Hypothalamus (tissue), 51 donors: ENCODE measurements around the gene CCDC148.
"Not testable (repeated sequence)": the region's sequence is repeated elsewhere in the genome, so short reads cannot be mapped to it uniquely, and the experiment has no call there.

ENCODE experiments used
- DNase-seq, 51 donors: peaks; one replicate each; lab custom pipeline; 2025; lab: John Stamatoyannopoulos, UW

Gene CCDC148

DNA sequence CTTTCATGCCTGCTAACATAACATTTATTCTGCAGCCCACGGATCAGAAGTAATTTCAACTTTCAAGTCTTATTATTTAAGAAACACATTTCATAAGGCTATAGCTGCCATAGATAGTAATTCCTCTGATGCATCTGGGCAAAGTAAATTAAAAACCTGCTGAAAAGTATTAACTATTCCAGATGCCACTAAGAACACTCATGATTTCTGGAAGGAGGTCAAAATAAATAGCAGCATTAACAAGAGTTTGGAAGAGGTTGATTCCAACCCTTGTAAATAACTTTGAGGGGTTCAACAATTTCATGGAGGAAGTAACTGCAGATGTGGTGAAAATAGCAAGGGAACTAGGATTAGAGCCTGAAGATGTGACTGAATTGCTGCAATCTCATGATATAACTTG, 77.6 kb downstream of the CCDC148 start:
- DNase-seq = no peak

- DNase-seq = no peak
These were observed 90.2 kb downstream of the CCDC148 start for GRCh38 chr2:158366342-158366741.

DNA sequence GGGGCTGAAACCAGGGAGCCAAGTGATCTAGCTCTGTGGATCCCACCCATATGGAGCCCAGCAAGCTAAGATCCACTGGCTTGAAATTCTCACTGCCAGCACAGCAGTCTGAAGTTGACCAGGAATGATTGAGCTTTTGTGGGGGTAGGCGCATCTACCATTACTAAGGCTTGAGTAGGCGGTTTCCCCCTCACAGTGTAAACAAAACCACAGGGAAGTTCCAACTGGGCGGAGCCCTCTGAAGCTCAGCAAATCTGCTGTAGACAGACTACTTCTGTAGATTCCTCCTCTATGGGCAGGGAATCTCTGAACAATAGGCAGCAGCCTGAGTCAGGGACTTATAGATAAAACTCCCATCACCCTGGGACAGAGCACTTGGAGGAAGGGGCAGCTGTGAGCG, 96.7 kb downstream of the CCDC148 start:
- DNase-seq = no peak

DNA sequence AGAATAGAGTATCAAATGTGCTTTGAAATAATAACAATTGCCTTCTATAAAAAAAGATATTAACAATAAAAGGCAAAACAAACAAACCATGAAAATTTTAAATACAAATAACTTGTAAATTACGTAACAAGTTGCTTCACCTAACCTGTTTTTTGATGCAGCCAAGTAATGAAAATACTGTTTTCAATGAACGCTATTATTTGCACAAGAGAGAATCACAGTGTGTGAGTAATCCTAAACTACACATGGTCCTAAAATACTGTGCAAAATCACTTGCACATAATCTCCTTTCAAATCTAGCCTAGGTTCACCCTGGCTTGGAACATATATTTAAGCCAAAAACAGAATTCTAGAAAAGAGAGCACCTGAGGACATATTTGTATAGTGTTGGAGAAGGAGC, 98.9 kb downstream of the CCDC148 start:
- no peak for DNase-seq

DNA sequence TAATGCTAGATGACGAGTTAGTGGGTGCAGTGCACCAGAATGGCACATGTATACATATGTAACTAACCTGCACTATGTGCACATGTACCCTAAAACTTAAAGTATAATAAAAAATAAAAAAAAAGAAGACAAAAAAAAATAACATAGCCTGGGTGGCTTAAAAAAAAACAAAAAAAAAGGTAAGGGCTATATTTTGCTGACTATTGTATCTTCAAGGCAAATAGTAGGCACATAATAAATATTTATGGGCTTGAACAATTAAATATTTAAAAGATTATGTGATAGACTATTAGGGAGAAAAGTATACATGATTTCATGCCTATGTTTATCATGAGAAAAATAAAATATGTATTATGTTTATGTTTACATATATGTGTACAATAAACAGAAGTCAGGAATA, 99.4 kb downstream of the CCDC148 start:
- no peak for DNase-seq

- DNase-seq = not testable (repeated sequence)
These were observed 105.1 kb downstream of the CCDC148 start for GRCh38 chr2:158351466-158351816.

DNA sequence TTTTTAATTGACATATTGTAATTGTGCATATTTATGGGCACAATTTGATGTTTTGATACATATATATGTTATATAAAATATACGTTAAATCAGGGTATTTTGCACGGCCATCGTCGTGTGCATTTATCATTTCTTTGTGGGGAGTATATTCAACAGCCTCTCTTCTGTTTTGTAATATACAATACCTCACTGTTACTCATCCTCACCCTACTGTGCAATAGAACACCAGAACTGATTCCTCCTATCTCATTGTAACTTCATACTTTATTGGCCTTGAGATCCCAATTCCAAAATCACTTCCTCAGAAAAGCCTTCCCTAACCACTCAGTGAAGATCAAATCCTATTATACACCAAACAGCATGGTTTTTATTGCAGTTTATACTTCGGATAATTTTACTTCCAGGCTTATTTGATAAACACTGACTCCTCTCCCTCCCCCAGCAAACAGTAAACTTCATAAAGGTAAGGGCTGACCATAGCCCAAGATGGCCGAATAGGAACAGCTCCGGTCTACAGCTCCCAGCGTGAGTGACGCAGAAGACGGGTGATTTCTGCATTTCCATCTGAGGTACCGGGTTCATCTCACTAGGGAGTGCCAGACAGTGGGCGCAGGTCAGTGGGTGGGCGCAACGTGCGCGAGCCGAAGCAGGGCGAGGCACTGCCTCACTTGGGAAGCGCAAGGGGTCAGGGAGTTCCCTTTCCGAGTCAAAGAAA, 105.6 kb downstream of the CCDC148 start:
- DNase-seq = not testable (repeated sequence)

- DNase-seq = no peak
These were observed 110.5 kb downstream of the CCDC148 start for GRCh38 chr2:158346032-158346431.

DNA sequence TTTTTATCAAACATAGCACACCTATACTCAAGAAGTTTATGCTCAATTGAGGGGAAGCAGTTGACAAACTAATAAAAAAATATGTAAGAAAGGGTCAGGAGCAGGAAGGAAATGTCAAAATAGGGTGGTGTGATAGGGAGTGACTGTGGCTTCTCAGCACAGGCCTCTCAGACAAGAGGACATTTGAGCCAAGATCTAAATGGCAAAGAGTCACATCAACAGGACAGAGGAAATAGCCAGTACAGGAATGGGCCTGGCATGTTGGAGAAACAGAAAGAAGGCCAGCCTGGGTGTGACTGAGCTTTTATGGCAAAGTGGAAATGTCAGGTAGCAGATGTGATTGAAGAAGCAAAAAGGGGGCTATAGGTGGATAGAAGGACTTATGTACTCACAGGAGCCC, 117.0 kb downstream of the CCDC148 start:
- DNase-seq = no peak

GRCh38 chr2:158337018-158337417, 119.5 kb downstream of the CCDC148 start:
- DNase-seq = no peak

DNA sequence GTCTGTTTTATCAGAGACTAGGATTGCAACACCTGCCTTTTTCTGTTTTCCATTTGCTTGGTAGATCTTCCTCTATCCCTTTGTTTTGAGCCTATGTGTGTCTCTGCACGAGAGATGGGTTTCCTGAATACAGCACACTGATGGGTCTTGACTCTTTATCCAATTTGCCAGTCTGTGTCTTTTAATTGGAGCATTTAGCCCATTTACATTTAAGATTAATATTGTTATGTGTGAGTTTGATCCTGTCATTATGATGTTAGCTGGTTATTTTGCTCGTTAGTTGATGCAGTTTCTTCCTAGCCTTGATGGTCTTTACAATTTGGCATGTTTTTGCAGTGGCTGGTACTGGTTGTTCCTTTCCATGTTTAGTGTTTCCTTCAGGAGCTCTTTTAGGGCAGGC, 124.8 kb downstream of the CCDC148 start:
- DNase-seq = not testable (repeated sequence)

DNA sequence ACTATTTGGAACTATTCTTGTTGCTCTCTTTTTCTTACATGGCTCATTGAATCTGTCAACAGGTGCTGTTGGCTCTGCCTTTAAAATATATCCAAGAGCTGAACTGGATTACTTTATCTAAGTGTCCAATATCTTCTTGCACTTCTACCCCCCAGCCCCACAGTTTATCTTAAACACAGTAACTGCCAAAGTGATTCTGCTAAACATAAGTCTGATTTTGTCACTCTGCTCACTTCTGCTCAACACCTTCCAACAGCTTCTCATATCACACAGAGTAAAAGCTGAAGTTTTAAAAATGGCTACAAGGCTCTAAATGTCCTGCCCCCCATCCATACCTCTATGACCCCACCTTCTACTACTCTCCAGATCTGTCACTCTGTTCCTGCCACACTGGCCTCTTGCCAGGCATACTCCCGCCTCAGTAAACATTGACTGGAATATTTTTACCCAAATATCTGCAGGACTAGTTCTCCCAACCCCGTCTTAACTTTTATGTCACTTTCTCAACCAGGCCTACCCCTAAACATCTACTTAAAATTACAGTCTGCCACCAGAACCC, 130.7 kb downstream of the CCDC148 start:
- DNase-seq = no peak

DNA sequence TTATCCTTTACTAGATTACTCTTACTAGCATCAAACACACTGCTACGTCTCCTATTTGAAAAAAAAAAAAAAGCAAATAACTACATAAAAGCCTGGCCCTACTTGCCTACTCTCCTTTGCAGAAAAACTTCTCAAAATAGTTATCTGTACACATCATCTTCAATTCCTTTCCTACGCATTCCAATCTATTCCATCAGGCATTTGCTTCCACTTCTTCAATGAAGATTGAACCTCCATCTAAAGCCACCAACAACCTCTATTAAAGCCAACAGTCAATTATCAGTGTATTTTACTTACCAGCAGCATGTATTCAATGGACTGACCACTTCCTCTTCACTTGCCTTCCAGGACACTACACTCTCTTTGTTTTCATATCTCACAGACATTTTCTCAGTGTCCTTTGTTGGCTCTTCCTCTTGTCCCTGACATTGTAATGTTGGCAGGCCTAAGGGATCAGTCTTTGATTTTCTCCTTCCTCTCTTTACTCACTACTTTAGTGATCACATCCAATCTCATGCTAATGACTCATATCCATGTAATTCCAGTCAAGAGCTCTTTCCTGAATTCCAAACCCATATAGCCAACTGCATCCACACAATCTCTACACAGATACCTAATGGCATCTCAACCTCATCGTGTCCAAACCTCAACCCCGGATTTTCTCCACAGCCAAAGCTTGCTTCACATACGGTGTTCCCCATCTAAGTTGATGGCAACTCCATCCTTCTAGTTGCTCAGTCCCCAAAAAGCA, 131.3 kb downstream of the CCDC148 start:
- no peak for DNase-seq

DNA sequence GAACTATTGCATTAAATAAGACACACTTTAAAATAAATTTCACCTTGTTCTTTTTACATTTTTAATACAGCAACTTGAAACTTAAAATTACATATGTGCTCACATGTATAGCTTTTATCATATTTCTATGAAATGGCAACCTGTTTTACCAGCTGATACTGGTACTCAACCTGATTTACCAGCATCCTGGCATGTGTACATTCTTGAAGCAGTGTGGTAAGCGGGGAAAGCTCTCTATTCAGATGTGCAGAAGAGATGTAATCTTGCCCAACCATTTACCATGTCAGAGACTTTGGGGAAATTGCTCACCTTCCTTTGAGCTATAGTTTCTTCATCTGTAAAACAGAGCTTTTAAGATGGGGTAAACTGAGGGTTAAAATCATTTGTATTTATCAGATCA, 133.2 kb downstream of the CCDC148 start:
- DNase-seq = no peak

- no peak for DNase-seq
These were observed 135.3 kb downstream of the CCDC148 start for GRCh38 chr2:158321264-158321663.

DNA sequence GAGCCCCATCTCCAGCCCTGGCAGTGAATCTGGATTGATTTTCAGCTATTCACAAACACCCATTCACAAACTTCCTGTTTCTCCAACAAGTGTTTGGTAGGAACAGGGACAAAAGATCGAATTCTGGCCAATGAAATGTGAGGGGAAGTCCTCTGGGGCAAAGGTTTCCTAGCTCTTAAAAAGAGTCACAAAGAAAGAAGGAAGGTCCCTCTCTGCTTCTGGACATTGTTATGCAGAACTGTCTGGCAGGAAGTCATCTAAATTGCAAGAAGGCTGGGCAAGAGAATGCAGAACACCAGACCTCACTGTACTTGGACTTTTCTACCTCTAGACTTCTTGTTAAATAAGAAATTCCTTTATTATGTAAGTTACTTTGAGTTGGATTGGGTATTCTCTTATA, 137.3 kb downstream of the CCDC148 start:
- DNase-seq = no peak

- DNase-seq = no peak
These were observed 138.9 kb downstream of the CCDC148 start for GRCh38 chr2:158317642-158318041.

GRCh38 chr2:158315803-158316414, 140.6 kb downstream of the CCDC148 start:
- DNase-seq = no peak

DNA sequence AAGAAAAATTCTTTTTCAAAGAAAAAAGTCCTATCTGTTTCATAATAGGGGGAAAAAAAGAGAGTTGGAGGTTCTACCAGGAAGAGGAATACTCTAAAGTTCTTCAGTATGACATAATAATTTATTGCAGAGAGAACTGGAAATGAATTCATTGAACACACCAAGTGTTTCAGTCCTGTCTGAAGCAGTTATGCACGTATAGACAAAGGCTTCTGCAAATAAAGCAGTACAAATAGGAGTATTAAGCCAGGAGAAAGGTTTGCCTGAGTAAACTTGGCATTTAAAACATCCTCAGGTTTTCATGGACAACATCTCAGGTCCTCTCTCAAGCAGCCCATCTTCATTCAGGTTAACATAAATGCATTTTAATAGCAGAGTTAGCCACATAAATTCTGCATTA, 141.6 kb downstream of the CCDC148 start:
- no peak for DNase-seq

DNA sequence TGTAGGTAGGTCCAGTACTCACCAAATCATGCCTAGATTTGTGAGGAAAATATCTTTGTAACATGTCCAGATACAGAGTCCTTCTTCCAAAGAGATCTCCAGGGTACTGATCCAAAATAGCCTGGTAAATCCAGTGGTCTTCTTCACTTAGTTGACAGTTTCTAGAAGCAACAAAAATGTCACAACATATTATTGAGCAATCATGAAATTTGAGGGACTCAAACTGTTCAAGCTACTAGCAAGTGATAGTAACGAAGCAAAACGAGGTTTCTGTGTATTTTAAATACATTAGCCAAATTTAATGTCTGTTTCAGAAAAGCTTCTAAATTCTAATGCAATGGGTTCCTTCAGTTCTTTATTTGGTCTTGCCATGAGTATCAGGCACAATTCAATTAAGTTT, 142.8 kb downstream of the CCDC148 start:
- no peak for DNase-seq

- DNase-seq = no peak
These were observed 143.6 kb downstream of the CCDC148 start for GRCh38 chr2:158312981-158313380.

- DNase-seq = not testable (repeated sequence)
These were observed 146.1 kb downstream of the CCDC148 start for GRCh38 chr2:158310407-158310806.
